ENCODE measurements around the gene TBC1D22B.

TBC1D22B gene

DNA sequence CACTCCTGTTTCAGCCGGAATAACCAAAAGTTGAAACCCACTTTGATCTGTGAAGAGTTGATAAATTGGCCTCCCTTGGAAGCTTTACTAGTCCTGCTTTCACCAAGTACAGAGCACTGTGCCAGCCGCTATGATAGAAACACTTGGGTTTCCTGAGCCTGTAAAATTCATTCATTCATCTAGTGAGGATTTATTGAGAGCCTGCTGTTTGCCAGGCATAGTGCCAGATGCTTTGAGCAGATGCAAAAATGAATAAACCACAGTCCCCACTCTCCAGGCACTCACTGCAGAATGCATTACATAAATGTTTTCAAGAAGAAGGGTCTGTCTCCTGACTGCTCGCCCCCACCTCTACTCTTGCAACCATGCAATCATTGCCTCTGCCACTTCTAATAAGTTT lies 25.7 kb downstream of the TBC1D22B start:
- Histone ChIP-seq H3K4me1 (ENCODE audit: control insufficient read depth, insufficient read depth, low read length) (peaks cover 9% of the 10 kb centered on the region), H3K9me3 (ENCODE audit: control insufficient read depth, insufficient read depth, low read depth, low read length) (no peaks in the 10 kb centered on the region), H3K4me3 (ENCODE audit: low read depth, low read length) (no peak overlapping the region), H3K36me3 (ENCODE audit: control insufficient read depth in 2 of 2, insufficient read depth in 1 of 2, low read length in 2 of 2) (peaks cover 16 to 73% of the 10 kb centered on the region in 2 experiments), H3K27ac (ENCODE audit: extremely low read depth, low read depth, low read length) (no peak overlapping the region)
- no peak for TF ChIP-seq ZNF843 (tag by site-specific recombination; IDR thresholded peaks at IDR 0.05)
- TF ChIP-seq ZNF501 (tag by site-specific recombination; IDR thresholded peaks at IDR 0.05) = no peak
- no peak for TF ChIP-seq ZNF830 (tag by site-specific recombination; IDR thresholded peaks at IDR 0.05; ENCODE audit: low read depth)
- TF ChIP-seq, protein P1, sequence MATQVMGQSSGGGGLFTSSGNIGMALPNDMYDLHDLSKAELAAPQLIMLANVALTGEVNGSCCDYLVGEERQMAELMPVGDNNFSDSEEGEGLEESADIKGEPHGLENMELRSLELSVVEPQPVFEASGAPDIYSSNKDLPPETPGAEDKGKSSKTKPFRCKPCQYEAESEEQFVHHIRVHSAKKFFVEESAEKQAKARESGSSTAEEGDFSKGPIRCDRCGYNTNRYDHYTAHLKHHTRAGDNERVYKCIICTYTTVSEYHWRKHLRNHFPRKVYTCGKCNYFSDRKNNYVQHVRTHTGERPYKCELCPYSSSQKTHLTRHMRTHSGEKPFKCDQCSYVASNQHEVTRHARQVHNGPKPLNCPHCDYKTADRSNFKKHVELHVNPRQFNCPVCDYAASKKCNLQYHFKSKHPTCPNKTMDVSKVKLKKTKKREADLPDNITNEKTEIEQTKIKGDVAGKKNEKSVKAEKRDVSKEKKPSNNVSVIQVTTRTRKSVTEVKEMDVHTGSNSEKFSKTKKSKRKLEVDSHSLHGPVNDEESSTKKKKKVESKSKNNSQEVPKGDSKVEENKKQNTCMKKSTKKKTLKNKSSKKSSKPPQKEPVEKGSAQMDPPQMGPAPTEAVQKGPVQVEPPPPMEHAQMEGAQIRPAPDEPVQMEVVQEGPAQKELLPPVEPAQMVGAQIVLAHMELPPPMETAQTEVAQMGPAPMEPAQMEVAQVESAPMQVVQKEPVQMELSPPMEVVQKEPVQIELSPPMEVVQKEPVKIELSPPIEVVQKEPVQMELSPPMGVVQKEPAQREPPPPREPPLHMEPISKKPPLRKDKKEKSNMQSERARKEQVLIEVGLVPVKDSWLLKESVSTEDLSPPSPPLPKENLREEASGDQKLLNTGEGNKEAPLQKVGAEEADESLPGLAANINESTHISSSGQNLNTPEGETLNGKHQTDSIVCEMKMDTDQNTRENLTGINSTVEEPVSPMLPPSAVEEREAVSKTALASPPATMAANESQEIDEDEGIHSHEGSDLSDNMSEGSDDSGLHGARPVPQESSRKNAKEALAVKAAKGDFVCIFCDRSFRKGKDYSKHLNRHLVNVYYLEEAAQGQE (tag by site-specific recombination; IDR thresholded peaks at IDR 0.05) = no peak
- no peak for TF ChIP-seq ZNF354C (tag by site-specific recombination; IDR thresholded peaks at IDR 0.05; ENCODE audit: borderline replicate concordance, low read depth)
- TF ChIP-seq ZNF366 (tag by site-specific recombination; conservative IDR thresholded peaks at IDR 0.05) = no peak
- peak; percentile 83; the same call in 1 of the 2 replicates for TF ChIP-seq ZSCAN16 (tag by site-specific recombination; IDR thresholded peaks at IDR 0.05)
- TF ChIP-seq, protein P2, sequence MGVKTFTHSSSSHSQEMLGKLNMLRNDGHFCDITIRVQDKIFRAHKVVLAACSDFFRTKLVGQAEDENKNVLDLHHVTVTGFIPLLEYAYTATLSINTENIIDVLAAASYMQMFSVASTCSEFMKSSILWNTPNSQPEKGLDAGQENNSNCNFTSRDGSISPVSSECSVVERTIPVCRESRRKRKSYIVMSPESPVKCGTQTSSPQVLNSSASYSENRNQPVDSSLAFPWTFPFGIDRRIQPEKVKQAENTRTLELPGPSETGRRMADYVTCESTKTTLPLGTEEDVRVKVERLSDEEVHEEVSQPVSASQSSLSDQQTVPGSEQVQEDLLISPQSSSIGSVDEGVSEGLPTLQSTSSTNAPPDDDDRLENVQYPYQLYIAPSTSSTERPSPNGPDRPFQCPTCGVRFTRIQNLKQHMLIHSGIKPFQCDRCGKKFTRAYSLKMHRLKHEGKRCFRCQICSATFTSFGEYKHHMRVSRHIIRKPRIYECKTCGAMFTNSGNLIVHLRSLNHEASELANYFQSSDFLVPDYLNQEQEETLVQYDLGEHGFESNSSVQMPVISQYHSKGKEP (tag by site-specific recombination; IDR thresholded peaks at IDR 0.05) = peak; percentile 62
- TF ChIP-seq ZNF768 (tag by site-specific recombination; IDR thresholded peaks at IDR 0.05) = no peak
- TF ChIP-seq ZNF623 (tag by site-specific recombination; IDR thresholded peaks at IDR 0.05) = no peak
- TF ChIP-seq, protein P3, sequence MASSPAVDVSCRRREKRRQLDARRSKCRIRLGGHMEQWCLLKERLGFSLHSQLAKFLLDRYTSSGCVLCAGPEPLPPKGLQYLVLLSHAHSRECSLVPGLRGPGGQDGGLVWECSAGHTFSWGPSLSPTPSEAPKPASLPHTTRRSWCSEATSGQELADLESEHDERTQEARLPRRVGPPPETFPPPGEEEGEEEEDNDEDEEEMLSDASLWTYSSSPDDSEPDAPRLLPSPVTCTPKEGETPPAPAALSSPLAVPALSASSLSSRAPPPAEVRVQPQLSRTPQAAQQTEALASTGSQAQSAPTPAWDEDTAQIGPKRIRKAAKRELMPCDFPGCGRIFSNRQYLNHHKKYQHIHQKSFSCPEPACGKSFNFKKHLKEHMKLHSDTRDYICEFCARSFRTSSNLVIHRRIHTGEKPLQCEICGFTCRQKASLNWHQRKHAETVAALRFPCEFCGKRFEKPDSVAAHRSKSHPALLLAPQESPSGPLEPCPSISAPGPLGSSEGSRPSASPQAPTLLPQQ (tag by site-specific recombination; IDR thresholded peaks at IDR 0.05) = no peak
- TF ChIP-seq ZBTB21 (tag by site-specific recombination; IDR thresholded peaks at IDR 0.05) = no peak
- ChIA-PET POLR2A (no interaction called here), CTCF (interaction anchor here (0.5 to 1.1 kb wide), 5 partner anchors 14 to 415 kb away, joined by 3 to 4 read pairs (median 3); partner anchors contain the start of gene MDGA1)

DNA sequence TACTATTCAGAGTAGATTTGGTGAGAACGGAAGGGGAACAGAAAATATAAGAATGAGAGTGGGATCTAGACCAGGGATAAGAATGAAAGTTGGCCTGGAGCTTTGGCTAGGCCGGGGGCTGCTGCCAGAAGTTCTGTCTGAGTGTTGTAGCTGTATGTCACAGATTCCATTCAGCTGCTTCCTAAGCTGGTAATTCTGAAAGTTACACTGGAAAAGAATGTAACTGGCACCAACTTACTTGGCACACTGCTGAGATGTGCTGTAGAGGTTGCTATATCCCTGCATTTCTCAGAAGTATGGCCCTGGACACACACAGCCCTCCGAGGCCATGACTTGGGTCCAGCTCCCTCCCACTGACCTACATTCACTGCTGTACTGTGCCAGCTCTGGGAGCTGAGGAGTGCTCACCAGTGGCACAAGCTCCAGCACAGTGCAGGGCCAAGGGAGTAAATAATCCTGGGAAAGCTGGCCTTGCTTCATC lies 26.1 kb downstream of the TBC1D22B start:
- H3K4me1 ChIP-seq (ENCODE audit: control insufficient read depth, insufficient read depth, low read length) = peaks cover 9% of the 10 kb centered on the region
- H3K36me3 ChIP-seq (ENCODE audit: control insufficient read depth in 2 of 2, insufficient read depth in 1 of 2, low read length in 2 of 2) = peaks cover 20 to 76% of the 10 kb centered on the region in 2 experiments
- H3K27ac ChIP-seq (ENCODE audit: extremely low read depth, low read depth, low read length) = no peak overlapping the region
- CTCF ChIA-PET = interaction anchor here (0.5 to 0.7 kb wide), 3 partner anchors 15 to 414 kb away, joined by 3 to 4 read pairs (median 3); partner anchors contain the start of gene MDGA1
- no peak overlapping the region for H3K4me3 ChIP-seq (ENCODE audit: low read depth, low read length)
- POLR2A ChIA-PET = no interaction called here
- TF ChIP-seq, protein P4, sequence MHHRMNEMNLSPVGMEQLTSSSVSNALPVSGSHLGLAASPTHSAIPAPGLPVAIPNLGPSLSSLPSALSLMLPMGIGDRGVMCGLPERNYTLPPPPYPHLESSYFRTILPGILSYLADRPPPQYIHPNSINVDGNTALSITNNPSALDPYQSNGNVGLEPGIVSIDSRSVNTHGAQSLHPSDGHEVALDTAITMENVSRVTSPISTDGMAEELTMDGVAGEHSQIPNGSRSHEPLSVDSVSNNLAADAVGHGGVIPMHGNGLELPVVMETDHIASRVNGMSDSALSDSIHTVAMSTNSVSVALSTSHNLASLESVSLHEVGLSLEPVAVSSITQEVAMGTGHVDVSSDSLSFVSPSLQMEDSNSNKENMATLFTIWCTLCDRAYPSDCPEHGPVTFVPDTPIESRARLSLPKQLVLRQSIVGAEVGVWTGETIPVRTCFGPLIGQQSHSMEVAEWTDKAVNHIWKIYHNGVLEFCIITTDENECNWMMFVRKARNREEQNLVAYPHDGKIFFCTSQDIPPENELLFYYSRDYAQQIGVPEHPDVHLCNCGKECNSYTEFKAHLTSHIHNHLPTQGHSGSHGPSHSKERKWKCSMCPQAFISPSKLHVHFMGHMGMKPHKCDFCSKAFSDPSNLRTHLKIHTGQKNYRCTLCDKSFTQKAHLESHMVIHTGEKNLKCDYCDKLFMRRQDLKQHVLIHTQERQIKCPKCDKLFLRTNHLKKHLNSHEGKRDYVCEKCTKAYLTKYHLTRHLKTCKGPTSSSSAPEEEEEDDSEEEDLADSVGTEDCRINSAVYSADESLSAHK (tag by site-specific recombination; IDR thresholded peaks at IDR 0.05) = no peak
- TF ChIP-seq GLIS2 (tag by site-specific recombination; IDR thresholded peaks at IDR 0.05) = no peak
- no peak for TF ChIP-seq ZNF169 (tag by site-specific recombination; IDR thresholded peaks at IDR 0.05)
- TF ChIP-seq, protein P5, sequence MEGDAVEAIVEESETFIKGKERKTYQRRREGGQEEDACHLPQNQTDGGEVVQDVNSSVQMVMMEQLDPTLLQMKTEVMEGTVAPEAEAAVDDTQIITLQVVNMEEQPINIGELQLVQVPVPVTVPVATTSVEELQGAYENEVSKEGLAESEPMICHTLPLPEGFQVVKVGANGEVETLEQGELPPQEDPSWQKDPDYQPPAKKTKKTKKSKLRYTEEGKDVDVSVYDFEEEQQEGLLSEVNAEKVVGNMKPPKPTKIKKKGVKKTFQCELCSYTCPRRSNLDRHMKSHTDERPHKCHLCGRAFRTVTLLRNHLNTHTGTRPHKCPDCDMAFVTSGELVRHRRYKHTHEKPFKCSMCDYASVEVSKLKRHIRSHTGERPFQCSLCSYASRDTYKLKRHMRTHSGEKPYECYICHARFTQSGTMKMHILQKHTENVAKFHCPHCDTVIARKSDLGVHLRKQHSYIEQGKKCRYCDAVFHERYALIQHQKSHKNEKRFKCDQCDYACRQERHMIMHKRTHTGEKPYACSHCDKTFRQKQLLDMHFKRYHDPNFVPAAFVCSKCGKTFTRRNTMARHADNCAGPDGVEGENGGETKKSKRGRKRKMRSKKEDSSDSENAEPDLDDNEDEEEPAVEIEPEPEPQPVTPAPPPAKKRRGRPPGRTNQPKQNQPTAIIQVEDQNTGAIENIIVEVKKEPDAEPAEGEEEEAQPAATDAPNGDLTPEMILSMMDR (tag by site-specific recombination; IDR thresholded peaks at IDR 0.05) = no peak
- H3K9me3 ChIP-seq (ENCODE audit: control insufficient read depth, insufficient read depth, low read depth, low read length) = no peaks in the 10 kb centered on the region

Measured in HEK293 (cell line).